ENCODE data around the gene ZMYM5. TPM values are rescaled to one million over a fixed set of nuclear protein-coding genes. Genes with fewer than 3 reads are reported as not detected.

The ZMYM5 gene
- total RNA-seq, 1 experiment from 2014 or later, result 10.3 TPM

- Histone ChIP-seq H3K9me2 (ENCODE audit: insufficient read depth) (no peaks in the 10 kb centered on the region), H3K4me1 (replicated peaks; ENCODE audit: insufficient read depth) (peaks cover 29% of the 10 kb centered on the region), H3K4me2 (peak overlapping the region; percentile 75), H4K20me1 (ENCODE audit: insufficient read depth) (no peaks in the 10 kb centered on the region), H3K4me3 (peak overlapping the region; percentile 68), H3F3A (ENCODE audit: insufficient read depth, low read depth) (peaks cover 19% of the 10 kb centered on the region), H3K27ac (peak overlapping the region; percentile 81), H3K79me2 (ENCODE audit: low read depth) (peaks cover 36% of the 10 kb centered on the region), H3K27me3 (ENCODE audit: insufficient read depth, low read depth) (no peaks in the 10 kb centered on the region), H3K9me3 (ENCODE audit: insufficient read depth, low read depth) (no peaks in the 10 kb centered on the region), H3K36me3 (ENCODE audit: low read depth) (no peaks in the 10 kb centered on the region), H2AFZ (peak overlapping the region; percentile 94)
- DNase-seq, result peak; percentile 30 to 58
- ChIA-PET CTCF (interaction anchor here (0.6 kb wide), 2 partner anchors 21 to 34 kb away, joined by 13 to 16 read pairs; no protein-coding TSS in a partner anchor), POLR2A (ENCODE audit: unreplicated experiment) (interaction anchor here (0.6 kb wide), 1 partner anchor 14 kb away, joined by 3 read pairs; no protein-coding TSS in a partner anchor)
- intact Hi-C loops (cut with micrococcal nuclease; ENCODE audit: unreplicated experiment), result loop anchor here (5.0 to 10.0 kb wide), 3 partner anchors 73 to 260 kb away; partner anchors contain the start of gene ZMYM2
- no TSS peak for BruUV-seq (replicated peaks)
- TF ChIP-seq CTCF (conservative IDR thresholded peaks at IDR 0.05) (peak; percentile 89), EZH2 (IDR thresholded peaks at IDR 0.05; ENCODE audit: low read depth) (no peak)
These were observed 1.4 kb upstream of the ZMYM5 start for GRCh38 chr13:19864746-19865309.

- H3K79me2 ChIP-seq (ENCODE audit: low read depth), result peaks cover 42% of the 10 kb centered on the region
- H2AFZ ChIP-seq, result peak overlapping the region; percentile 94
- no peaks in the 10 kb centered on the region for H3K36me3 ChIP-seq (ENCODE audit: low read depth)
- no peaks in the 10 kb centered on the region for H4K20me1 ChIP-seq (ENCODE audit: insufficient read depth)
- H3F3A ChIP-seq (ENCODE audit: insufficient read depth, low read depth), result peaks cover 19% of the 10 kb centered on the region
- H3K4me1 ChIP-seq (replicated peaks; ENCODE audit: insufficient read depth), result peaks cover 29% of the 10 kb centered on the region
- no peaks in the 10 kb centered on the region for H3K27me3 ChIP-seq (ENCODE audit: insufficient read depth, low read depth)
- no peaks in the 10 kb centered on the region for H3K9me2 ChIP-seq (ENCODE audit: insufficient read depth)
- H3K9me3 ChIP-seq (ENCODE audit: insufficient read depth, low read depth), result no peaks in the 10 kb centered on the region
- CTCF ChIA-PET, result interaction anchor here (0.6 kb wide), 1 partner anchor 22 kb away, joined by 16 read pairs; no protein-coding TSS in a partner anchor
- intact Hi-C loops (cut with micrococcal nuclease; ENCODE audit: unreplicated experiment), result loop anchor here (5.0 to 10.0 kb wide), 3 partner anchors 72 to 259 kb away; partner anchors contain the start of gene ZMYM2
- POLR2A ChIA-PET (ENCODE audit: unreplicated experiment), result interaction anchor here (0.6 to 0.9 kb wide), 7 partner anchors 10 to 608 kb away, joined by 3 to 11 read pairs (median 3); partner anchors contain the start of gene MPHOSPH8
- H3K4me2 ChIP-seq, result peak overlapping the region; percentile 75
- peak overlapping the region; percentile 68 for H3K4me3 ChIP-seq
- peak; percentile 61 for DNase-seq
- TF ChIP-seq EZH2 (IDR thresholded peaks at IDR 0.05; ENCODE audit: low read depth), result no peak
- no peak for TF ChIP-seq CTCF (conservative IDR thresholded peaks at IDR 0.05)
- peak overlapping the region; percentile 81 for H3K27ac ChIP-seq
- TSS peak; percentile 62 for BruUV-seq (replicated peaks)
These were observed 736 bp upstream of the ZMYM5 start for GRCh38 chr13:19864024-19864745.

- intact Hi-C loops (cut with micrococcal nuclease; ENCODE audit: unreplicated experiment), result loop anchor here (5.0 to 10.0 kb wide), 3 partner anchors 70 to 258 kb away; partner anchors contain the start of gene ZMYM2
- peaks cover 56% of the 10 kb centered on the region for H3K79me2 ChIP-seq (ENCODE audit: low read depth)
- peak; percentile 10 to 35 for DNase-seq
- peak overlapping the region; percentile 68 for H3K4me3 ChIP-seq
- H3F3A ChIP-seq (ENCODE audit: insufficient read depth, low read depth), result peaks cover 19% of the 10 kb centered on the region
- peak overlapping the region; percentile 89 for H3K4me2 ChIP-seq
- no peaks in the 10 kb centered on the region for H4K20me1 ChIP-seq (ENCODE audit: insufficient read depth)
- H3K27me3 ChIP-seq (ENCODE audit: insufficient read depth, low read depth), result no peaks in the 10 kb centered on the region
- ChIA-PET CTCF (interaction anchor here (1.0 kb wide), 1 partner anchor 17 kb away, joined by 3 read pairs; no protein-coding TSS in a partner anchor), POLR2A (ENCODE audit: unreplicated experiment) (interaction anchor here (0.6 to 0.9 kb wide), 3 partner anchors 85 to 234 kb away, joined by 4 to 17 read pairs (median 6); partner anchors contain the start of gene MPHOSPH8)
- no peaks in the 10 kb centered on the region for H3K36me3 ChIP-seq (ENCODE audit: low read depth)
- peaks cover 29% of the 10 kb centered on the region for H3K4me1 ChIP-seq (replicated peaks; ENCODE audit: insufficient read depth)
- H3K9me3 ChIP-seq (ENCODE audit: insufficient read depth, low read depth), result no peaks in the 10 kb centered on the region
- no peak for TF ChIP-seq CTCF (conservative IDR thresholded peaks at IDR 0.05)
- TF ChIP-seq EZH2 (IDR thresholded peaks at IDR 0.05; ENCODE audit: low read depth), result no peak
- H3K9me2 ChIP-seq (ENCODE audit: insufficient read depth), result no peaks in the 10 kb centered on the region
- peak overlapping the region; percentile 90 for H2AFZ ChIP-seq
- peak overlapping the region; percentile 77 for H3K27ac ChIP-seq
- no TSS peak for BruUV-seq (replicated peaks)
These were observed 752 bp downstream of the ZMYM5 start for GRCh38 chr13:19862481-19863313.
